HepG2 (cell line): ENCODE results near the gene PPP1R12B.
"Not testable (repeated sequence)": the region's sequence is repeated elsewhere in the genome, so short reads cannot be mapped to it uniquely, and the experiment has no call there.

Source experiments
- RBFOX2 ChIP-seq: fragments of 200-400 bp; formaldehyde crosslinking; IDR thresholded peaks from 2 replicates; pipeline ENCODE4 v1.6.1; 2017; ENCODE audit warnings: low read depth, mild to moderate bottlenecking, low read length
- SRF ChIP-seq: IDR thresholded peaks from 2 replicates; pipeline ENCODE4 v1.6.1; 2011; ENCODE audit warnings: mild to moderate bottlenecking, low read depth, low read length, moderate library complexity
- ZNF12 ChIP-seq: sonication (generic); formaldehyde crosslinking; IDR thresholded peaks from 2 replicates; pipeline ENCODE4 v1.5.0; 2020; ENCODE audit warnings: missing genetic modification reagents
- TF ChIP-seq, protein P1 (sequence below): sonication (generic); formaldehyde crosslinking; conservative IDR thresholded peaks from 2 replicates; pipeline ENCODE4 v1.5.0; 2020; ENCODE audit warnings: missing genetic modification reagents
- TF ChIP-seq, protein P2 (sequence below): sonication (generic); formaldehyde crosslinking; IDR thresholded peaks from 2 replicates; pipeline ENCODE4 v1.4.0; 2020; ENCODE audit warnings: missing genetic modification reagents
- TF ChIP-seq, protein P3 (sequence below): sonication (generic); formaldehyde crosslinking; IDR thresholded peaks from 2 replicates; pipeline ENCODE4 v1.5.0; 2020; ENCODE audit warnings: mild to moderate bottlenecking, missing genetic modification reagents, moderate library complexity

DNA sequence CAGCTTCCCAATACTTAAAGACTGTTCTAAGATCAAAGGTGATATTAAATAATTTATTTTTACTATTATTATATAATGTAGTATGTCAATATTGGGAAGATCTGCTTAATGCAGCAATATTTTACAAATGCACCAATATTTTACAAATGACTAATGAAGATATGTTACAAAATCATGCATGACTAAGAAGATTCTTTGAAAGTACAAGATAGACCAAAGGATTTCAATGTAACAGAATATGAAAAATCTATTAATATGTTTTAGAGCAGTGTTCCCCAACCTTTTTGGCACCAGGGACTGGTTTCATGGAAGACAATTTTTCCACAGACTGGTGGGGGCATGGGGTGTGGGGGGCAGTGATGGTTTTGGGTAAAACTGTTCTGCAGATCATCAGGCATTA is 132.1 kb downstream of the PPP1R12B start:
- TF ChIP-seq, protein P1, sequence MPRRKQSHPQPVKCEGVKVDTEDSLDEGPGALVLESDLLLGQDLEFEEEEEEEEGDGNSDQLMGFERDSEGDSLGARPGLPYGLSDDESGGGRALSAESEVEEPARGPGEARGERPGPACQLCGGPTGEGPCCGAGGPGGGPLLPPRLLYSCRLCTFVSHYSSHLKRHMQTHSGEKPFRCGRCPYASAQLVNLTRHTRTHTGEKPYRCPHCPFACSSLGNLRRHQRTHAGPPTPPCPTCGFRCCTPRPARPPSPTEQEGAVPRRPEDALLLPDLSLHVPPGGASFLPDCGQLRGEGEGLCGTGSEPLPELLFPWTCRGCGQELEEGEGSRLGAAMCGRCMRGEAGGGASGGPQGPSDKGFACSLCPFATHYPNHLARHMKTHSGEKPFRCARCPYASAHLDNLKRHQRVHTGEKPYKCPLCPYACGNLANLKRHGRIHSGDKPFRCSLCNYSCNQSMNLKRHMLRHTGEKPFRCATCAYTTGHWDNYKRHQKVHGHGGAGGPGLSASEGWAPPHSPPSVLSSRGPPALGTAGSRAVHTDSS (CRISPR knock-in tag), result not testable (repeated sequence)
- TF ChIP-seq ZNF12 (CRISPR knock-in tag); SRF; RBFOX2: not testable (repeated sequence)
- TF ChIP-seq, protein P2, sequence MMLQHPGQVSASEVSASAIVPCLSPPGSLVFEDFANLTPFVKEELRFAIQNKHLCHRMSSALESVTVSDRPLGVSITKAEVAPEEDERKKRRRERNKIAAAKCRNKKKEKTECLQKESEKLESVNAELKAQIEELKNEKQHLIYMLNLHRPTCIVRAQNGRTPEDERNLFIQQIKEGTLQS (CRISPR knock-in tag), result not testable (repeated sequence)
- TF ChIP-seq, protein P3, sequence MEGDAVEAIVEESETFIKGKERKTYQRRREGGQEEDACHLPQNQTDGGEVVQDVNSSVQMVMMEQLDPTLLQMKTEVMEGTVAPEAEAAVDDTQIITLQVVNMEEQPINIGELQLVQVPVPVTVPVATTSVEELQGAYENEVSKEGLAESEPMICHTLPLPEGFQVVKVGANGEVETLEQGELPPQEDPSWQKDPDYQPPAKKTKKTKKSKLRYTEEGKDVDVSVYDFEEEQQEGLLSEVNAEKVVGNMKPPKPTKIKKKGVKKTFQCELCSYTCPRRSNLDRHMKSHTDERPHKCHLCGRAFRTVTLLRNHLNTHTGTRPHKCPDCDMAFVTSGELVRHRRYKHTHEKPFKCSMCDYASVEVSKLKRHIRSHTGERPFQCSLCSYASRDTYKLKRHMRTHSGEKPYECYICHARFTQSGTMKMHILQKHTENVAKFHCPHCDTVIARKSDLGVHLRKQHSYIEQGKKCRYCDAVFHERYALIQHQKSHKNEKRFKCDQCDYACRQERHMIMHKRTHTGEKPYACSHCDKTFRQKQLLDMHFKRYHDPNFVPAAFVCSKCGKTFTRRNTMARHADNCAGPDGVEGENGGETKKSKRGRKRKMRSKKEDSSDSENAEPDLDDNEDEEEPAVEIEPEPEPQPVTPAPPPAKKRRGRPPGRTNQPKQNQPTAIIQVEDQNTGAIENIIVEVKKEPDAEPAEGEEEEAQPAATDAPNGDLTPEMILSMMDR (CRISPR knock-in tag), result not testable (repeated sequence)
